ENCODE measurements around the gene AK8. TPM values are rescaled to one million over a fixed set of nuclear protein-coding genes. Genes with fewer than 3 reads are reported as not detected.

Gene AK8
- total RNA-seq, 1 experiment from 2014 or later = 0.88 TPM

GRCh38 chr9:132896264-132896663 lies 18.2 kb upstream of the AK8 start:
- Mint-ChIP-seq H3K9me3 (ENCODE audit: unreplicated experiment) (no peaks in the 10 kb centered on the region), H3K36me3 (ENCODE audit: insufficient read depth, unreplicated experiment) (peaks cover 24% of the 10 kb centered on the region), H3K27me3 (ENCODE audit: insufficient read depth, unreplicated experiment) (no peaks in the 10 kb centered on the region), H3K4me3 (ENCODE audit: unreplicated experiment) (no peak overlapping the region), H3K27ac (ENCODE audit: unreplicated experiment) (no peak overlapping the region), H3K4me1 (ENCODE audit: low read depth, unreplicated experiment) (no peaks in the 10 kb centered on the region)
- POLR2A ChIA-PET = no interaction called here
- peaks cover 4% of the 10 kb centered on the region for H3K36me3 ChIP-seq (ENCODE audit: control insufficient read depth, insufficient read depth, low read length)
- TF ChIP-seq CTCF (IDR thresholded peaks at IDR 0.05; ENCODE audit: insufficient read depth in 1 of 2, low read depth in 1 of 2, low read length in 1 of 2, severe bottlenecking in 1 of 2, unreplicated experiment in 1 of 2) = no peak
- no peak overlapping the region for H3K4me3 ChIP-seq (ENCODE audit: low read depth, low read length)
- H3K4me1 ChIP-seq = no peaks in the 10 kb centered on the region
- CTCF ChIA-PET = no interaction called here
- intact Hi-C loops (cut with micrococcal nuclease; ENCODE audit: unreplicated experiment) = no loop called here
- no peaks in the 10 kb centered on the region for H3K9me3 ChIP-seq
- H3K27me3 ChIP-seq (replicated peaks; ENCODE audit: control insufficient read depth, insufficient read depth, low read length) = no peaks in the 10 kb centered on the region
- no peak for DNase-seq
- BruUV-seq (replicated peaks) = no TSS peak

GRCh38 chr9:132894862-132895835 lies 17.1 kb upstream of the AK8 start:
- Mint-ChIP-seq H3K36me3 (ENCODE audit: insufficient read depth, unreplicated experiment) (peaks cover 24% of the 10 kb centered on the region), H3K4me1 (ENCODE audit: low read depth, unreplicated experiment) (no peaks in the 10 kb centered on the region), H3K27me3 (ENCODE audit: insufficient read depth, unreplicated experiment) (no peaks in the 10 kb centered on the region), H3K4me3 (ENCODE audit: unreplicated experiment) (no peak overlapping the region), H3K9me3 (ENCODE audit: unreplicated experiment) (no peaks in the 10 kb centered on the region), H3K27ac (ENCODE audit: unreplicated experiment) (no peak overlapping the region)
- peaks cover 4% of the 10 kb centered on the region for H3K36me3 ChIP-seq (ENCODE audit: control insufficient read depth, insufficient read depth, low read length)
- no peaks in the 10 kb centered on the region for H3K4me1 ChIP-seq
- no peaks in the 10 kb centered on the region for H3K9me3 ChIP-seq
- DNase-seq = no peak
- H3K27me3 ChIP-seq (replicated peaks; ENCODE audit: control insufficient read depth, insufficient read depth, low read length) = no peaks in the 10 kb centered on the region
- intact Hi-C loops (cut with micrococcal nuclease; ENCODE audit: unreplicated experiment) = no loop called here
- CTCF ChIA-PET = no interaction called here
- no peak overlapping the region for H3K4me3 ChIP-seq (ENCODE audit: low read depth, low read length)
- POLR2A ChIA-PET = no interaction called here
- no peak for TF ChIP-seq CTCF (IDR thresholded peaks at IDR 0.05; ENCODE audit: insufficient read depth in 1 of 2, low read depth in 1 of 2, low read length in 1 of 2, severe bottlenecking in 1 of 2, unreplicated experiment in 1 of 2)
- BruUV-seq (replicated peaks) = no TSS peak

GRCh38 chr9:132894346-132894745 lies 16.3 kb upstream of the AK8 start:
- no peaks in the 10 kb centered on the region for H3K4me1 ChIP-seq
- intact Hi-C loops (cut with micrococcal nuclease; ENCODE audit: unreplicated experiment) = no loop called here
- Mint-ChIP-seq H3K27me3 (ENCODE audit: insufficient read depth, unreplicated experiment) (no peaks in the 10 kb centered on the region), H3K27ac (ENCODE audit: unreplicated experiment) (no peak overlapping the region), H3K9me3 (ENCODE audit: unreplicated experiment) (no peaks in the 10 kb centered on the region), H3K4me3 (ENCODE audit: unreplicated experiment) (no peak overlapping the region), H3K36me3 (ENCODE audit: insufficient read depth, unreplicated experiment) (peaks cover 24% of the 10 kb centered on the region), H3K4me1 (ENCODE audit: low read depth, unreplicated experiment) (no peaks in the 10 kb centered on the region)
- no peak overlapping the region for H3K4me3 ChIP-seq (ENCODE audit: low read depth, low read length)
- no peak for TF ChIP-seq CTCF (IDR thresholded peaks at IDR 0.05; ENCODE audit: insufficient read depth in 1 of 2, low read depth in 1 of 2, low read length in 1 of 2, severe bottlenecking in 1 of 2, unreplicated experiment in 1 of 2)
- CTCF ChIA-PET = no interaction called here
- H3K27me3 ChIP-seq (replicated peaks; ENCODE audit: control insufficient read depth, insufficient read depth, low read length) = no peaks in the 10 kb centered on the region
- no peak for DNase-seq
- POLR2A ChIA-PET = no interaction called here
- H3K9me3 ChIP-seq = no peaks in the 10 kb centered on the region
- BruUV-seq (replicated peaks) = TSS peak; percentile 8
- peaks cover 4% of the 10 kb centered on the region for H3K36me3 ChIP-seq (ENCODE audit: control insufficient read depth, insufficient read depth, low read length)

Data from Caco-2 (cell line).